T-helper 22 cell (primary cell): ENCODE measurements around the gene METTL17.
"Not testable (repeated sequence)": the region's sequence is repeated elsewhere in the genome, so short reads cannot be mapped to it uniquely, and the experiment has no call there.

Experiments
- DNase-seq: peaks from one replicate; pipeline ENCODE4 v3.0.0-alpha.2; 2020; ENCODE audit warnings: low read depth

Gene METTL17

GRCh38 chr14:20989787-20990600, at the start of gene METTL17:
TSS of gene METTL17 (plus strand) at chr14:20989980. CDS start at chr14:20990003, 23 bp downstream.
- DNase-seq, result peak; percentile 79

GRCh38 chr14:20945146-20945545, 44.6 kb upstream of the METTL17 start:
- DNase-seq, result not testable (repeated sequence)

DNA sequence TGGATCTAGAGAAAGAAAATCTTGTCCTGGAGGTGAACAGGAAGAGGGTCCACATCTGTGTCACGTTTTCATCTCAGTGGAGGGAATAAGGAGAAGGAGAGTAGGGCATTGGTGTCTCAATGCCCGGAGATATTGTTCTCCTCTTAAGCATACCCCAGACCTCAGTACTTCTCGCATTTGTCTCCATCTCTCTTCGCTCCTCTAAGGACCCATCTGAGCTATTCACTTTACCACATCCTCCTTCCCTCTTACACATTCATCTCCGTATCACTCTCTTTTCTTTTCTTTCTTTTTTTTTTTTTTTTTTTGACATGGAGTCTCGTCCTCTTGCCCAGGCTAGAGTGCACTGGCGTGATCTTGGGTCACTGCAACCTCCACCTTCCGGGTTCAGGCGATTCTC, 43.1 kb upstream of the METTL17 start:
- not testable (repeated sequence) for DNase-seq

DNA sequence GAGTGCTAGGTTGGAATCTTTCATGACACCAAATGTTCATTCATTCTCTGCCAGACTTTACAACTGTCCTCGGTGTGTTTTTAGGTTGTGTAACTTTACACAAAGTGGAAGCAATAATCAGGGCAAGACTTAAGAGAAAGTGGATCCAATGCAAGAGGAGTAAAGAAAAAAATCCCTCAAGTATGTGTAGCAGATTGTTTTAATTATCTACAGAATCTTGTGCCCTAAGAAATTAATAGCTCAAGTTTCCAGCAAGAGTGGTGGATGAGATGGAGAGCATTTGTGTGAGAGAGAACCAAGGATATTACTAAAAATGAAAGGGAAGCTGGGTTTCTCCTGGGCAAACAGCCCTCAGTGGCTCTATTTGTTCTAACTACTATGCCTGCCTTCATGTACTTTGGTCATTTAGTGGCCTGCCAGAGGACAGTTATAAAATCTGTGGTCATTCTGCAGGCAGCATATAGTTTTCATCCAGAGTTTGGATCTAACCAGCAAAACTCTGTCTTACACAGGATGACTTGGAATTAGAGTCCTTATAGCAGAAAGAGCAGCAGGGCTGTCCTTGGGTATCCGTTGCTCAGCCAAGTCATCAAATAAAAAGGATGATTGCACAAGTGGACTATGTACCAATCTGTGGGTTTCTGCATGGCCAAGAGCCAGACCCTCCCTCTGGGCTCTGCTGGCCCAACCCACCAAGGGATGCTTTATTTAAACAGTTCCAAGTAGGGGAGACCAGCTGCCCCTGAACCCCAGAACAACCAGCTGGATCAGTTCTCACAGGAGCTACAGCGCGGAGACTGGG, 34.8 kb upstream of the METTL17 start, which contains the start of gene RNASE2:
RNASE2 (plus strand) TSS at position 752 of the 802 bp plus-strand sequence. CDS start 285 bp downstream, outside the sequence.
- not testable (repeated sequence) for DNase-seq

DNA sequence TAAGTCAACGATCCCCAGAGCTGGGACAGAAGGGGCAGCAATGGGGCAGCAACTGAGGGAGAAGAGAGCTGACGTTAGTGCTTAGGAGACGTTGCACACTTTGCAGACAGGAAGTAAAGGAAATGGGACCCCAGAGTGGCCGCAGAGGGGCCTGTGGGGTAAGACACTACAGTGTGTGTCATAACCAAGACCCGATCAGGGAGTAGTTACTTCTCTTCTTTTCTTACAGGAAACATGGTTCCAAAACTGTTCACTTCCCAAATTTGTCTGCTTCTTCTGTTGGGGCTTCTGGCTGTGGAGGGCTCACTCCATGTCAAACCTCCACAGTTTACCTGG, 34.3 kb upstream of the METTL17 start:
- DNase-seq, result not testable (repeated sequence)

GRCh38 chr14:20956376-20956976, 33.3 kb upstream of the METTL17 start:
- DNase-seq, result no peak

DNA sequence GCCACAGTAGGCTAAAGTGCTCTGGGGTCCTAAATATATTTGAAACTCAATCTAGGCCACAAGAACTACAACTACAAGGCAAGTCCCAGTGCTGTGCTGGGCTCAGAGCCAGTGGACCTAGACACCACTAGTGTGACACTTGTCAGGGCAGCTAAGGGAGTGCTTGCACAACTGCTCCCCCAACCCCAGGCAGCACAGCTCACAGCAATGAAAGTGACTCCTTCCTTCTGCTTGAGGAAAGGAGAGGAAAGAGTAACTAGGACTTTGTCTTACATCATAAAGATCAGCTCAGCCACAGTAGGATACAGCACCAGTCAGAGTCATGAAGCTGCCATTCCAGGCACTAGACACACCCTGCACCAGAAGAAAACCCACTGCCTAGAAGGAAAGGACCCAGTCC, 30.8 kb upstream of the METTL17 start:
- DNase-seq, result not testable (repeated sequence)

DNA sequence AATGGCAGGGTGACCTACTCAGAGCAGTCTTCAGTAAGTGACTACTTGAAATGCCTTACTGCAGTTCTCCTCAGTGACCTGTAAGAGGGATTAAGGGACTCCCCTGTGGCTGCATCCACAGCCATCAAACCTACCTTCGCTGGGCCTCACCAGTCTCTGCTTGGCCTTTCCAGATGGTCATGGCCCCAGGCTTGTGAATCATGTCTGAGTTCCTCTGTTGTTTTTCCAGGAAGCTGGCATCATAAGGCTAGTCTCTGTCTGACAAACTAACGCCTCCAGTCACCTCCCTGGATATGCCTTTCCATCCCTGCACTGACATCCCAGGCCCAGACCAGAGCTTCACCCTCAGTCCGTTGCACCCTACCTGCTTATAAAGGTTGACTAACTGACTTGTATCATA, 20.4 kb upstream of the METTL17 start:
- no peak for DNase-seq

DNA sequence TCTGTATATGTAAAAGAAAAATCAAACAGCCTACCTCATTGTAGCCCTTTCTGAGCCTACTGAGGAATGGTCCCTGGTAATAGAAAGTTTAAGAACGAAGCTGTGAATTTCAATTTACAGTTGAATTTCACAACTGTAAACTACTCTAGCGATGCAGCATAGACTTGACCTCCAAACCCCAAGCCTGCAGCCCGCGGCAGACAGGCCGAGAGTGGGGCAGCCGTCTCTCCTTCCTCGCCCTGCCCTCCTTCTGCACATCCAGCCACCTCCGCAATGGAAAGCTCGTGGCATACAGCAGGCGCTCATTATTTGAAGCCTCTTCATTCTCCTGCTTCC, 19.2 kb upstream of the METTL17 start:
- DNase-seq, result no peak

GRCh38 chr14:20970983-20971704, 18.6 kb upstream of the METTL17 start:
- peak; percentile 51 for DNase-seq

GRCh38 chr14:20971705-20972021, 18.1 kb upstream of the METTL17 start:
- no peak for DNase-seq

DNA sequence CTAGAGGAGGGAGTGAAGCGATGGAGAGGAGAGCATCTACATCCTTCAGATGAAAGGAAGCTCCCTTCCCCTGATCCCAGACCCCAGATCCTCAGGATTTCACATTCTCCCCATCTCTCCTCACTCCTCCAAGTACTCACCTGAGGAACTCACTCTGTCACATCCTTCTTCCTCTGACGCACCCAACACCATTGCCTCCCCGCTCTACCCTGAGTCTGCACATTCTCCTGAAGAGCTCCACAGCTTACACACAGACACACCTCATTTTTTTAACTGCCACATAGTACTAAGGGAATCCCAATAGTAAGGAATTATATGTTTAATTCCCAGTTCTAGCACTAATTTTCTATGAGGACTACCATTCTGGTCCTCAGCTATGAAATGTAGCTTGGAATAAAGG, 16.3 kb upstream of the METTL17 start:
- DNase-seq, result no peak

DNA sequence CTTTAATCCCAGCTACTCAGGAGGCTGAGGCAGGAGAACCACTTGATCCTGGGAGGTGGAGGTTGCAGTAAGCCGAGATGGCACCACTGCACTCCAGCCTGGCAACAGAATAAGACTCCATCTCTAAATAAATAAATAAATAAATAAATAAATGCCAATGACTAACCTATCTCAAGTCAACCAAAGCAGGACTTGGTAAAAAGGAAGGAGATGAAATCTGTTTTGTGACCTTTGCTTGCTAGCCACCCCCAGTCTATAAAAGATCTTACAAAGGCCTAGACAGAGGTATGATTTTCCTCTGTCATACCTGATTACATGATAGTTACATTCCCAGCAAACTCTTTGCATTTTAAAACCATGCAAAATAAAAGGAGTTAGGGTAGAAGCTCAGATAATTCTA, 13.5 kb upstream of the METTL17 start:
- no peak for DNase-seq

GRCh38 chr14:20978687-20979086, 11.1 kb upstream of the METTL17 start:
- no peak for DNase-seq

GRCh38 chr14:20980906-20981305, 8.9 kb upstream of the METTL17 start:
- DNase-seq, result no peak

- DNase-seq, result no peak
Observed at GRCh38 chr14:20982646-20983369, 7.0 kb upstream of the METTL17 start.

- DNase-seq, result not testable (repeated sequence)
Observed at GRCh38 chr14:20985650-20986049, 4.1 kb upstream of the METTL17 start.

- no peak for DNase-seq
Observed at GRCh38 chr14:20986811-20987210, 3.0 kb upstream of the METTL17 start.

- DNase-seq, result no peak
Observed at GRCh38 chr14:20988717-20989470, 886 bp upstream of the METTL17 start.

DNA sequence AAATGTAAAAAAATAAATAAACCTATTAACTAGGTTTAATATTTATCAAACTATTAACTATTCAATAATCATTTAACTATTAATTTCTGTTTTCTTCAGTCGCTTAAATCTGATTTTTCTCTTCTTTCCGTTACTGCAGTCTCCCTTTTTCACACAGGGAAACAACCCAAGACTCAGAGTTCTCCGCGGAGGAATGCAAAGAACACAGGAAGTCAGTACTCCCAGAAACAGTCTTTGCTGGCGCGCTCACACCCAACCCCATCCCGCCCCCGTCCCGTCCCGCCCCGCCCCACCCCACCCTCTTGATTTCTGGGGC, 351 bp upstream of the METTL17 start:
- DNase-seq, result no peak

DNA sequence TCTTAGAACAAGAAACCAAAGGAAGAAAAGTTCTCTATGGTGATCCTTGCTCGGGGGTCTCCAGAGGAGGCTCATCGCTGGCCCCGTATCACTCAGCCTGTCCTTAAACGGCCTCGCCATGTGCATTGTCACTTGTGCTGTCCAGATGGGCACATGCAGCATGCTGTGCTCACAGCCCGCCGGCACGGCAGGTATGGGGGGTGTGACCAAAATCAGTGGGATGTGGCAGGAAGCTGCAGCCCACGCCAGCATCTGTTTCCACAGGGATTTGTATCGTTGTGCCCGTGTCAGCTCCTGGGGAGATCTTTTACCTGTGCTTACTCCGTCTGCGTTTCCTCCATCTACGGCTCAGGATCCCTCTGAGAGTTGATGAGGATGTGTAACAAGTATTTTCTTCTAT, 6.7 kb downstream of the METTL17 start:
- DNase-seq, result no peak
